GF-D8 (cell line): ENCODE results near the gene TPT1.
A peak's percentile ranks its signal among the peaks of the same experiment; 100 is the strongest.
"Not testable (repeated sequence)": the region's sequence is repeated elsewhere in the genome, so short reads cannot be mapped to it uniquely, and the experiment has no call there.

ENCODE experiments used
- DNase-seq: peaks from one replicate; lab custom pipeline; 2025; lab: John Stamatoyannopoulos, UW

The TPT1 gene

GRCh38 chr13:45341034-45341798, at the start of gene TPT1:
TSS of gene TPT1 (minus strand) at chr13:45341183. CDS start at chr13:45341069, 114 bp downstream.
- peak; percentile 98 for DNase-seq

GRCh38 chr13:45390348-45390747, 49.4 kb upstream of the TPT1 start:
- DNase-seq: not testable (repeated sequence)

- DNase-seq: no peak
Observed at GRCh38 chr13:45388664-45389063, 47.7 kb upstream of the TPT1 start.

- not testable (repeated sequence) for DNase-seq
Observed at GRCh38 chr13:45386892-45387575, 46.1 kb upstream of the TPT1 start.

- DNase-seq: no peak
Observed at GRCh38 chr13:45385907-45386553, 45.0 kb upstream of the TPT1 start.

- DNase-seq: no peak
Observed at GRCh38 chr13:45385320-45385719, 44.3 kb upstream of the TPT1 start.

GRCh38 chr13:45384474-45385174, 43.6 kb upstream of the TPT1 start:
- no peak for DNase-seq

- DNase-seq: not testable (repeated sequence)
Observed at GRCh38 chr13:45382739-45383138, 41.8 kb upstream of the TPT1 start.

GRCh38 chr13:45381196-45381595, 40.2 kb upstream of the TPT1 start:
- no peak for DNase-seq

GRCh38 chr13:45380708-45381107, 39.7 kb upstream of the TPT1 start:
- not testable (repeated sequence) for DNase-seq

- DNase-seq: not testable (repeated sequence)
Observed at GRCh38 chr13:45379516-45379915, 38.5 kb upstream of the TPT1 start.

GRCh38 chr13:45378786-45379185, 37.8 kb upstream of the TPT1 start:
- DNase-seq: not testable (repeated sequence)

- DNase-seq: not testable (repeated sequence)
Observed at GRCh38 chr13:45377314-45377713, 36.3 kb upstream of the TPT1 start.

- not testable (repeated sequence) for DNase-seq
Observed at GRCh38 chr13:45376651-45377050, 35.7 kb upstream of the TPT1 start.

GRCh38 chr13:45374917-45375316, 33.9 kb upstream of the TPT1 start:
- DNase-seq: no peak

GRCh38 chr13:45373162-45373547, 32.2 kb upstream of the TPT1 start:
- no peak for DNase-seq

- DNase-seq: no peak
Observed at GRCh38 chr13:45372189-45373161, 31.5 kb upstream of the TPT1 start.

- no peak for DNase-seq
Observed at GRCh38 chr13:45370922-45371406, 30.0 kb upstream of the TPT1 start.

- no peak for DNase-seq
Observed at GRCh38 chr13:45369116-45369515, 28.1 kb upstream of the TPT1 start.

GRCh38 chr13:45368571-45368970, 27.6 kb upstream of the TPT1 start:
- DNase-seq: no peak

GRCh38 chr13:45368005-45368404, 27.0 kb upstream of the TPT1 start:
- no peak for DNase-seq
